ENCODE data around the gene PTCHD4.

Gene PTCHD4

DNA sequence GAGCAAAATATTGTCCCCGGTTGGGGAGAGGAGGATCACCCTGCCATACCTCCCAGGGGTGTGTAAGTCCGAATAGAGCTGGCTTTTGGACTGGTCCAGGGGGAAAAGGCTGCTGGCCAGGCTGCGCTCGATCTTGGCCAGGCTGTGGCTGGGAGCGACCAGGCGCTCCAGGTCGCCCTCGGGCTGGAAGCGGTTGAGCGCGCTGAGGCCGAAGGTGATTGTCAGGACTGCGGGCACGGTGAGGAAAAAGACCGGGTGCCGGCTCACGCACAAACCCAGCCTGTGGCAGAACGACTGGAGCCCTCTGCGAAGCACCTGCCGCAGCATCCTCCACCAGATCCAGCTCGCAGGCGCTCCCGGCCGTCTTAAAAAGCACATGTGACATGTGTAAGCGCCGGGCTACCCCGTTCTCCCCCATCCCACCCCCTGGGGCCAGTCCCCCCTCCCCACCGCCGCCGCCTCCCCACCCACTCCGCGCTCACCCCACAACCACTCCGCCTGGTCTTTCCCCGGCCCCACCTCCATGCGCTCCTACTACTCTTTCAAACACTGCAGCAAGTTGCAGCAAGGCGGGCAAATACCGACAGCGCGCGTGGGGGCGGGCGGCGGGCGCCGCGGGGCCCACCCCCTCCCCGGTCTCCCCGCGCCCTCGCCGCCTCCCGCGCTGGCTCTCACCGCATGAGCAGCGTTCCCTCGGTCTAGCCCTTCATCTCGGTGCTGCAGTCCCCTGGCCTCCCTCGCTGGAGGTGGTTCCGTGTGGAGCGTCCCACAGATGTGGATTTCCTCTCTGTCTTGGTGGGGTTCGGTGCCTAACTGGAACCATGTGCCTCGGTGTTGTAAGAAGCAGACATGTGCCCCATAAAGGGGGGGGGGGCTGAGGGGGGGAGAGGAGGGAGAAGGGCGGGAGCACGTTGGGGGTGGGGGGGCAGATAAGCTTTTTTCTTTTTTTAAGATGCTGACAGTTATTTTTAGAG, 42.4 kb downstream of the PTCHD4 start:
- H3K27ac ChIP-seq (ENCODE audit: insufficient read depth in 1 of 2, low read depth in 1 of 2, low read length in 2 of 2, poor library complexity in 1 of 2, severe bottlenecking in 2 of 2) = no peak overlapping the region
- peaks cover 0 to 14% (median 0%) of the 10 kb centered on the region in 4 experiments for H3K4me1 ChIP-seq (ENCODE audit: control extremely low read depth in 1 of 4, control insufficient read depth in 4 of 4, insufficient read depth in 4 of 4, low read length in 3 of 4)
- H3K4me3 ChIP-seq (ENCODE audit: control insufficient read depth in 1 of 7, extremely low read depth in 1 of 7, insufficient read depth in 4 of 7, low read depth in 2 of 7, low read length in 6 of 7) = peak overlapping the region in 4 of 7 experiments; percentile 19 to 71 (median 47)
- CTCF ChIA-PET = no interaction called here
- no peaks in the 10 kb centered on the region for H3K36me3 ChIP-seq (ENCODE audit: control insufficient read depth in 4 of 4, insufficient read depth in 4 of 4, low read length in 3 of 4)
- H3K27me3 ChIP-seq (replicated peaks in 2 of 5; ENCODE audit: control insufficient read depth in 4 of 5, insufficient read depth in 5 of 5, low read length in 4 of 5) = peaks cover 6 to 39% (median 17%) of the 10 kb centered on the region in 5 experiments
- DNase-seq = peak; percentile 9 to 49 (median 10)
- peaks cover 0 to 1% (median 0%) of the 10 kb centered on the region in 5 experiments for H3K9me3 ChIP-seq (ENCODE audit: control extremely low read depth in 1 of 5, control insufficient read depth in 4 of 5, insufficient read depth in 2 of 5, low read depth in 1 of 5, low read length in 4 of 5)
- POLR2A ChIA-PET = no interaction called here
- 5% methylated on average over 35 of the region's 64 CpGs for WGBS (ENCODE audit: insufficient coverage)

- CTCF ChIA-PET = no interaction called here
- Histone ChIP-seq H3K4me3 (ENCODE audit: control insufficient read depth in 1 of 7, extremely low read depth in 1 of 7, insufficient read depth in 4 of 7, low read depth in 2 of 7, low read length in 6 of 7) (peak overlapping the region in 1 of 7 experiments; percentile 58), H3K4me1 (ENCODE audit: control extremely low read depth in 1 of 4, control insufficient read depth in 4 of 4, insufficient read depth in 4 of 4, low read length in 3 of 4) (peaks cover 0 to 14% (median 0%) of the 10 kb centered on the region in 4 experiments), H3K27me3 (replicated peaks in 2 of 5; ENCODE audit: control insufficient read depth in 4 of 5, insufficient read depth in 5 of 5, low read length in 4 of 5) (peaks cover 6 to 39% (median 17%) of the 10 kb centered on the region in 5 experiments), H3K36me3 (ENCODE audit: control insufficient read depth in 4 of 4, insufficient read depth in 4 of 4, low read length in 3 of 4) (no peaks in the 10 kb centered on the region), H3K27ac (ENCODE audit: insufficient read depth in 1 of 2, low read depth in 1 of 2, low read length in 2 of 2, poor library complexity in 1 of 2, severe bottlenecking in 2 of 2) (no peak overlapping the region), H3K9me3 (ENCODE audit: control extremely low read depth in 1 of 5, control insufficient read depth in 4 of 5, insufficient read depth in 2 of 5, low read depth in 1 of 5, low read length in 4 of 5) (peaks cover 0 to 1% (median 0%) of the 10 kb centered on the region in 5 experiments)
- DNase-seq = no peak
- POLR2A ChIA-PET = no interaction called here
- WGBS (ENCODE audit: insufficient coverage) = 50% methylated on average over 2 of the region's 4 CpGs
Measured at GRCh38 chr6:48067886-48068277, 43.1 kb downstream of the PTCHD4 start.

DNA sequence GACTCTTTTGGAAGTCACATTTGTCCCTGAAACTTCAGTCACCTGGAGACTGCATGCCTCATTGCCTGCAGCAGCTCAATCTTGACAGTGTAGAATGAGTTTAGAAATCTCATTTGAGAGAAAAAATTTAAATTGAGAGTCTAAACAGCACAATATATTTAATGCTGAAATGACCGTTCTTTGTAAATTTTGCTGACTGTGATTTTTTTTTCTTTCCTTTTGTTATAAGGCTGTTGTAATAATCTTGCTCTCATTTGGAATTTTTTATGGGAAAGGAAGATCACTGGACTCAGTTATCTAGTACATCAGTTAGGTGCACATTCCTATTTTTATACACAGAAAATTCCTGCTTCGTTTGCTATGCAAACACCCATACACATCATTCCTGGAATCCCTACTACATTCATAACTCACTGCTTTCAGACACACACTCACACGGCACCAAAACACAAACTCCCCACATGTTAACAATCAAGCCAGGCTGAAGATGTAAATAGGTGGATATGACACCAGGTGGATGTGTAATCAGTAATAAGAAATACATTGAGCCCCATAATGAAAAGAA, 43.8 kb downstream of the PTCHD4 start:
- 100% methylated on average over 1 of the region's 3 CpGs for WGBS (ENCODE audit: insufficient coverage)
- Histone ChIP-seq H3K27me3 (replicated peaks in 2 of 5; ENCODE audit: control insufficient read depth in 4 of 5, insufficient read depth in 5 of 5, low read length in 4 of 5) (peaks cover 6 to 39% (median 17%) of the 10 kb centered on the region in 5 experiments), H3K4me3 (ENCODE audit: control insufficient read depth in 1 of 7, extremely low read depth in 1 of 7, insufficient read depth in 4 of 7, low read depth in 2 of 7, low read length in 6 of 7) (no peak overlapping the region), H3K9me3 (ENCODE audit: control extremely low read depth in 1 of 5, control insufficient read depth in 4 of 5, insufficient read depth in 2 of 5, low read depth in 1 of 5, low read length in 4 of 5) (no peaks in the 10 kb centered on the region), H3K4me1 (ENCODE audit: control extremely low read depth in 1 of 4, control insufficient read depth in 4 of 4, insufficient read depth in 4 of 4, low read length in 3 of 4) (peaks cover 0 to 14% (median 0%) of the 10 kb centered on the region in 4 experiments), H3K27ac (ENCODE audit: insufficient read depth in 1 of 2, low read depth in 1 of 2, low read length in 2 of 2, poor library complexity in 1 of 2, severe bottlenecking in 2 of 2) (no peak overlapping the region), H3K36me3 (ENCODE audit: control insufficient read depth in 4 of 4, insufficient read depth in 4 of 4, low read length in 3 of 4) (no peaks in the 10 kb centered on the region)
- no peak for DNase-seq
- CTCF ChIA-PET = no interaction called here
- POLR2A ChIA-PET = no interaction called here

DNA sequence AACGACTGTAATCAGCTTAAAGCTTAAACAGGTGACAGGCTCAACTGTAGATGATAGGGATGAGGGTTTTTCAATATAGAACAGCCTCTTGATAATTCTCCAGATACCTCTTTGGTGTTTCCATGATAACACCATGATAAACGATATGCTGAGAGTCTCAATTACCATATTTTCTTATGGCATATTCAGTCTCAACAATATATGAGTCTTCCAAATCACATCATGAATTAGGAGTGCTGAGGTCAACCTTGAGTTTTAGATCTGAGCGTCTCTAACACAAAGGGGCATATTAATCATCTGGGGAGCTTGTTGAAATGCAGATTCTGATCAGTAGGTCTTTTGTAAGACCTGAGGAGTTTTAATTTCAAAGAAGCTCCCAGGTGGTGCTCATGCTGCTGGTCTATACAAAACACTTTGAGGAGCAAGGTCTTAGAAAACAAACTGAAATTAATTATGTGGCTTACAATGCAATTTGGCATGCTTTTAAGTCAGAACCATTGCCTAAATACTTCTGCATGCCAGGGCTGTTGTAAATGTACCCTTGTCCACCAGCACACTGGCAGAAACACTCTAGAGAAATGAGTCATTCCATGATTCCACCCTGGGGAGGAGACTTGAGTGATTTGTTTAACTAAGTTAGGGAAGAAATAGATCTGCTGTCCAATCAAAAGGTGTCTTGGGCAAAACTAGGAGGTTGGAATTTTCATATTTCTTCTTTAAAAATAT, 49.6 kb downstream of the PTCHD4 start:
- H3K27ac ChIP-seq (ENCODE audit: insufficient read depth in 1 of 2, low read depth in 1 of 2, low read length in 2 of 2, poor library complexity in 1 of 2, severe bottlenecking in 2 of 2) = no peak overlapping the region
- H3K36me3 ChIP-seq (ENCODE audit: control insufficient read depth in 4 of 4, insufficient read depth in 4 of 4, low read length in 3 of 4) = no peaks in the 10 kb centered on the region
- H3K9me3 ChIP-seq (ENCODE audit: control extremely low read depth in 1 of 5, control insufficient read depth in 4 of 5, insufficient read depth in 2 of 5, low read depth in 1 of 5, low read length in 4 of 5) = no peaks in the 10 kb centered on the region
- peaks cover 0 to 1% (median under 1%) of the 10 kb centered on the region in 5 experiments for H3K27me3 ChIP-seq (replicated peaks in 2 of 5; ENCODE audit: control insufficient read depth in 4 of 5, insufficient read depth in 5 of 5, low read length in 4 of 5)
- CTCF ChIA-PET = no interaction called here
- H3K4me1 ChIP-seq (ENCODE audit: control extremely low read depth in 1 of 4, control insufficient read depth in 4 of 4, insufficient read depth in 4 of 4, low read length in 3 of 4) = no peaks in the 10 kb centered on the region
- POLR2A ChIA-PET = no interaction called here
- no peak for DNase-seq
- WGBS (ENCODE audit: insufficient coverage) = 95% methylated on average over 3 of the region's 3 CpGs
- no peak overlapping the region for H3K4me3 ChIP-seq (ENCODE audit: control insufficient read depth in 1 of 7, extremely low read depth in 1 of 7, insufficient read depth in 4 of 7, low read depth in 2 of 7, low read length in 6 of 7)

All from common myeloid progenitor, CD34-positive (primary cell).